GM20000 (cell line): ENCODE measurements around the gene DCUN1D2.

Experiments used
- DNase-seq: peaks from one replicate; pipeline ENCODE4 v3.0.0; 2012; ENCODE audit warnings: low spot score
- TF ChIP-seq, protein P1 (sequence below): IDR thresholded peaks from 2 replicates; pipeline ENCODE4 v1.5.1; 2012; ENCODE audit warnings: mild to moderate bottlenecking, control low read depth; ENCODE audit errors: extremely low read depth, missing control alignments

The DCUN1D2 gene

DNA sequence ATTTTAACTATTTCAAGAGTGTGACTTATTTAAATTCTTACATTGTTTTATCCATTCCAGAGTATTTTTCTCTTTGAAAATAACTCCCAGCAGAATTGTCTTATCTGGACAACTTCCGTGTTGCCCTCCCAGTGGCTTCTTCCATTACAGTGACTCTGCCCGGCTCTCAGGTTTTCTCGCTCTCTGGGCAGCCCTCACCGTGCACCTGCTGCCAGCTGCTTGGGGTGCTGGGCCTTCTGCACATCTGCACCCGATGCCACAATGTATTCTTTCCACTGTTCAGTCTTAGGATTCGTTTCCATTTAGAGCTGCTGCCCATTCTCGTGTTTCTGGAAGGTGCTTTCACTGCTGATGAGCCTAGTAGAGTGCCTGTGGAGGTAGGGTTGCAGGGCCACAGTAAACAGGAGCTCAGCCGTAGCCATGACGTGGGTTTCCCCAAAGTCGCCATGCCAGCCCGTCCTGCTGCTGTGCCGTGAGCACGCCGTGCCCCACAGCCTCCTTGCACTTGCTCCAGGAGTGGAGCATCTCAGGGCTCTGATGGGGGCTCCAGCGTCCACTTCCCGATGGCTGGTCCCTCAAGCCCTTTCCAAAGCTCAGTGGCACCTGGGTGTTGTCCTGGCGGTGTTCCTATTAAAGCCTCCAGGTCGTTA, 46.1 kb upstream of the DCUN1D2 start:
- TF ChIP-seq, protein P1, sequence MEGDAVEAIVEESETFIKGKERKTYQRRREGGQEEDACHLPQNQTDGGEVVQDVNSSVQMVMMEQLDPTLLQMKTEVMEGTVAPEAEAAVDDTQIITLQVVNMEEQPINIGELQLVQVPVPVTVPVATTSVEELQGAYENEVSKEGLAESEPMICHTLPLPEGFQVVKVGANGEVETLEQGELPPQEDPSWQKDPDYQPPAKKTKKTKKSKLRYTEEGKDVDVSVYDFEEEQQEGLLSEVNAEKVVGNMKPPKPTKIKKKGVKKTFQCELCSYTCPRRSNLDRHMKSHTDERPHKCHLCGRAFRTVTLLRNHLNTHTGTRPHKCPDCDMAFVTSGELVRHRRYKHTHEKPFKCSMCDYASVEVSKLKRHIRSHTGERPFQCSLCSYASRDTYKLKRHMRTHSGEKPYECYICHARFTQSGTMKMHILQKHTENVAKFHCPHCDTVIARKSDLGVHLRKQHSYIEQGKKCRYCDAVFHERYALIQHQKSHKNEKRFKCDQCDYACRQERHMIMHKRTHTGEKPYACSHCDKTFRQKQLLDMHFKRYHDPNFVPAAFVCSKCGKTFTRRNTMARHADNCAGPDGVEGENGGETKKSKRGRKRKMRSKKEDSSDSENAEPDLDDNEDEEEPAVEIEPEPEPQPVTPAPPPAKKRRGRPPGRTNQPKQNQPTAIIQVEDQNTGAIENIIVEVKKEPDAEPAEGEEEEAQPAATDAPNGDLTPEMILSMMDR = no peak
- peak; percentile 6 for DNase-seq

DNA sequence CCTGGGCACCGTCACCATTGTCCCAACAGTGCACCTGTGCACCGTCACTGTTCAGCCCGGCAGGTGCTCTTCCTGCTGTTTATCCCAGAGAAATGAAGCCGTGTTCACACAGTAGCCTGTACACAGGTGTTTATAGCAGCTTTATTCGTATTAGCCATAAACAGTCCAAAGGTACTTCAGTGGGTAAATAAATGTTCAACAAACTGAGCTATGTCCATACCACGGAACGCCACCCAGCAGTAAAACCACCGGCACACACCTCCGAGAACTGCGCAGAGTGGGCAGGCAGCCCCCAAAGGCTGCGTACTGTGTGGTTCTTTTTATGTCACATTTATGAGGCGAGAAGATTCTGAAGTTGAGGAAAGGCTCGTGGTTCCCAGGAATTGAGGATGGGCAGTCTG, 44.9 kb upstream of the DCUN1D2 start:
- TF ChIP-seq, protein P1 = no peak

GRCh38 chr13:113534236-113534860, 43.8 kb upstream of the DCUN1D2 start:
- TF ChIP-seq, protein P1 = no peak
- DNase-seq = no peak

More for the DNA sequence above, 44.9 kb upstream of the DCUN1D2 start:
- no peak for DNase-seq

GRCh38 chr13:113533161-113533840, 42.8 kb upstream of the DCUN1D2 start:
- DNase-seq = no peak
- TF ChIP-seq, protein P1 = no peak

GRCh38 chr13:113532156-113532806, 41.8 kb upstream of the DCUN1D2 start:
- DNase-seq = no peak
- TF ChIP-seq, protein P1 = no peak

GRCh38 chr13:113531041-113531873, 40.7 kb upstream of the DCUN1D2 start:
- TF ChIP-seq, protein P1 = no peak

More at GRCh38 chr13:113531041-113531873, 40.7 kb upstream of the DCUN1D2 start:
- no peak for DNase-seq
